SK-N-SH (cell line): ENCODE measurements around the gene ACE. TPM values are rescaled to one million over a fixed set of nuclear protein-coding genes. Genes with fewer than 3 reads are reported as not detected.

Experiments
- CTCF ChIA-PET: fragments of 300-600, 350-600 bp; formaldehyde crosslinking; extraction: SDS; loops from one replicate; lab custom pipeline; 2021; lab: Yijun Ruan, JAX
- POLR2A ChIA-PET: fragments of 350-600 bp; sonication (Branson Sonifier 250); formaldehyde crosslinking; extraction: SDS; loops from one replicate; lab custom pipeline; 2020; ENCODE audit warnings: antibody characterized with exemption, inconsistent platforms; lab: Yijun Ruan, JAX
- DNase-seq: peaks from one replicate; pipeline ENCODE4 v3.0.0; 2012
- H2AFZ ChIP-seq: fragments of 200-600 bp; sonication (generic); 2 replicates; pipeline ENCODE4 v1.8.1; 2016; ENCODE audit warnings: antibody characterized with exemption, mild to moderate bottlenecking, low read depth
- H3F3A ChIP-seq: fragments of 200-600 bp; sonication (generic); replicated peaks from 2 replicates; pipeline ENCODE3; 2016; ENCODE audit warnings: antibody characterized with exemption, mild to moderate bottlenecking; ENCODE audit not compliant: insufficient read depth
- H3K27ac ChIP-seq, 2 experiments: fragments of 200-500 bp in 1 of 2; fragments of 200-600 bp in 1 of 2; sonication (Bioruptor generic) in 1 of 2; sonication (generic), shearing (Covaris generic) in 1 of 2; 2 replicates each; pipeline versions ENCODE4 v1.5.1 to v1.6.1; 2014 to 2016; ENCODE audit warnings: low read depth in 2 of 2, inconsistent platforms in 1 of 2, low read length in 1 of 2, mild to moderate bottlenecking in 1 of 2, mixed read lengths in 1 of 2
- H3K27me3 ChIP-seq: fragments of 200-600 bp; sonication (generic), shearing (Covaris generic); 2 replicates; pipeline ENCODE4 v1.6.1; 2016; ENCODE audit warnings: mixed run types; ENCODE audit not compliant: insufficient read depth
- H3K36me3 ChIP-seq, 2 experiments: fragments of 200-500 bp in 1 of 2; fragments of 200-600 bp in 1 of 2; sonication (Bioruptor generic) in 1 of 2; sonication (generic) in 1 of 2; replicated peaks in 1 of 2; 2 replicates each; pipeline versions ENCODE3 to v1.5.1; 2014 to 2016; ENCODE audit warnings: low read length in 1 of 2, mild to moderate bottlenecking in 1 of 2; ENCODE audit not compliant: insufficient read depth in 2 of 2, control insufficient read depth in 1 of 2
- H3K4me1 ChIP-seq, 2 experiments: fragments of 200-500 bp in 1 of 2; fragments of 200-600 bp in 1 of 2; sonication (Bioruptor generic) in 1 of 2; sonication (generic), shearing (Covaris generic) in 1 of 2; 2 replicates each; pipeline versions ENCODE4 v1.5.1 to v1.6.1; 2014 to 2016; ENCODE audit warnings: low read depth in 1 of 2, low read length in 1 of 2, mixed run types in 1 of 2; ENCODE audit not compliant: insufficient read depth in 2 of 2, control insufficient read depth in 1 of 2
- H3K4me2 ChIP-seq: fragments of 200-600 bp; sonication (generic), shearing (Covaris generic); 2 replicates; pipeline ENCODE4 v1.6.1; 2017; ENCODE audit warnings: mixed run types
- H3K4me3 ChIP-seq, 2 experiments: fragments of 200-500 bp in 1 of 2; fragments of 200-600 bp in 1 of 2; sonication (Bioruptor generic) in 1 of 2; sonication (generic), shearing (Covaris generic) in 1 of 2; 2 replicates each; pipeline versions ENCODE4 v1.5.1 to v1.8.1; 2014 to 2016; ENCODE audit warnings: low read depth in 2 of 2, inconsistent platforms in 1 of 2, low read length in 1 of 2, mild to moderate bottlenecking in 1 of 2, mixed read lengths in 1 of 2, moderate library complexity in 1 of 2
- H3K79me2 ChIP-seq: fragments of 200-600 bp; sonication (generic); 2 replicates; pipeline ENCODE4 v1.8.1; 2017; ENCODE audit warnings: mild to moderate bottlenecking; ENCODE audit not compliant: insufficient read depth
- H3K9ac ChIP-seq: fragments of 200-600 bp; sonication (generic); 2 replicates; pipeline ENCODE4 v1.6.1; 2017; ENCODE audit warnings: mixed run types
- H3K9me2 ChIP-seq: fragments of 200-600 bp; sonication (generic); 2 replicates; pipeline ENCODE4 v1.6.1; 2017; ENCODE audit warnings: mixed run types
- H3K9me3 ChIP-seq: fragments of 200-600 bp; sonication (generic); 2 replicates; pipeline ENCODE4 v1.6.1; 2017; ENCODE audit warnings: mixed run types, mild to moderate bottlenecking, moderate library complexity
- H4K20me1 ChIP-seq: fragments of 200-600 bp; sonication (generic); 2 replicates; pipeline ENCODE4 v1.6.1; 2017; ENCODE audit warnings: mild to moderate bottlenecking, mixed run types; ENCODE audit not compliant: insufficient read depth
- CHD2 ChIP-seq: fragments of 150-350 bp; IDR thresholded peaks from 2 replicates; pipeline ENCODE4 v1.6.1; 2018; ENCODE audit warnings: low read length; ENCODE audit not compliant: partially characterized antibody
- CTCF ChIP-seq: fragments of 200-600 bp; sonication (generic); IDR thresholded peaks from 2 replicates; pipeline ENCODE4 v1.6.1; 2017; ENCODE audit warnings: antibody characterized with exemption, mild to moderate bottlenecking, moderate library complexity
- ELF1 ChIP-seq: IDR thresholded peaks from 2 replicates; pipeline ENCODE4 v1.4.0; 2012
- EP300 ChIP-seq, 2 experiments: IDR thresholded peaks; 2 replicates each; pipeline versions ENCODE4 v1.4.0 to v1.6.1; 2012; ENCODE audit warnings: borderline replicate concordance in 1 of 2, low read depth in 1 of 2, low read length in 1 of 2
- FOSL2 ChIP-seq: IDR thresholded peaks from 2 replicates; pipeline ENCODE4 v1.4.0; 2012; ENCODE audit warnings: low read depth, mild to moderate bottlenecking, moderate library complexity, borderline replicate concordance
- FOXM1 ChIP-seq: IDR thresholded peaks from 2 replicates; pipeline ENCODE4 v1.4.0; 2012; ENCODE audit warnings: low read depth, mild to moderate bottlenecking
- GATA2 ChIP-seq: sonication (generic); formaldehyde crosslinking; IDR thresholded peaks from 2 replicates; pipeline ENCODE4 v1.5.0; 2020; ENCODE audit warnings: mild to moderate bottlenecking, missing genetic modification reagents
- JUND ChIP-seq: IDR thresholded peaks from 2 replicates; pipeline ENCODE4 v1.4.0; 2012
- MEF2A ChIP-seq: IDR thresholded peaks from 2 replicates; pipeline ENCODE4 v1.4.0; 2012; ENCODE audit warnings: low read depth, borderline replicate concordance
- NFIC ChIP-seq: IDR thresholded peaks from 2 replicates; pipeline ENCODE4 v1.4.0; 2012; ENCODE audit warnings: borderline replicate concordance
- POLR2AphosphoS5 ChIP-seq: IDR thresholded peaks from 2 replicates; pipeline ENCODE4 v1.6.1; 2012; ENCODE audit warnings: low read depth, low read length
- RAD21 ChIP-seq: IDR thresholded peaks from 2 replicates; pipeline ENCODE4 v1.6.1; 2012; ENCODE audit warnings: mild to moderate bottlenecking, low read length
- RCOR1 ChIP-seq: fragments of 150-350 bp; IDR thresholded peaks from 2 replicates; pipeline ENCODE4 v1.6.1; 2017; ENCODE audit warnings: antibody characterized with exemption, low read length
- SIN3A ChIP-seq: IDR thresholded peaks from 2 replicates; pipeline ENCODE4 v1.6.1; 2012; ENCODE audit warnings: low read depth, mild to moderate bottlenecking, low read length, moderate library complexity, borderline replicate concordance
- SMC3 ChIP-seq: IDR thresholded peaks from 2 replicates; pipeline ENCODE4 v1.6.1; 2012; ENCODE audit warnings: low read depth, low read length, improper control_type of control experiment
- TAF1 ChIP-seq: IDR thresholded peaks from 2 replicates; pipeline ENCODE4 v1.6.1; 2012; ENCODE audit warnings: low read depth, mild to moderate bottlenecking, low read length, moderate library complexity, borderline replicate concordance
- TCF12 ChIP-seq: IDR thresholded peaks from 2 replicates; pipeline ENCODE4 v1.4.0; 2012
- TEAD4 ChIP-seq: IDR thresholded peaks from 2 replicates; pipeline ENCODE4 v1.4.0; 2012; ENCODE audit warnings: mild to moderate bottlenecking, borderline replicate concordance; ENCODE audit not compliant: insufficient read depth
- USF1 ChIP-seq: IDR thresholded peaks from 2 replicates; pipeline ENCODE4 v1.4.0; 2012; ENCODE audit warnings: low read depth, borderline replicate concordance
- ZBTB33 ChIP-seq: IDR thresholded peaks from 2 replicates; pipeline ENCODE4 v1.4.0; 2012; ENCODE audit warnings: low read depth, borderline replicate concordance
- WGBS: methylation state at CpG from one replicate; pipeline ENCODE4 v1.1.6; 2017; ENCODE audit warnings: low lambda C conversion rate; 5-methylcytosine and 5-hydroxymethylcytosine counted together
- polyA plus RNA-seq, 3 experiments: library from polyadenylated mRNA; depleted of rRNA; stranded (reverse); fragments of >200 nt; gene quantifications; 2 replicates each; pipeline ENCODE4 v1.2.3, GENCODE V29; 2012
- TF ChIP-seq, protein P1 (sequence below): IDR thresholded peaks from 2 replicates; pipeline ENCODE4 v1.4.0; 2012; ENCODE audit warnings: low read depth
- TF ChIP-seq, protein P2 (sequence below): IDR thresholded peaks from 2 replicates; pipeline ENCODE4 v1.6.1; 2012; ENCODE audit warnings: mild to moderate bottlenecking, low read depth, low read length, moderate library complexity

Gene ACE
- polyA plus RNA-seq, 1 of the 3 experiments (the other 2 are of a cell fraction) = 12.1 TPM

GRCh38 chr17:63433746-63434591 is 42.9 kb upstream of the ACE start:
- Histone ChIP-seq H3K79me2 (peaks cover 13% of the 10 kb centered on the region; the same call in 1 of the 2 replicates), H3K4me3 (peak overlapping the region in 1 of 2 experiments; percentile 9; a peak in 2 of 4 replicates), H3K9me2 (no peaks in the 10 kb centered on the region), H2AFZ (no peak overlapping the region), H3K9ac (peak overlapping the region; percentile 67), H3F3A (peaks cover 57% of the 10 kb centered on the region), H4K20me1 (peaks cover 2% of the 10 kb centered on the region; the same call in 1 of the 2 replicates), H3K27ac (peak overlapping the region; percentile 97), H3K9me3 (no peaks in the 10 kb centered on the region), H3K4me1 (peaks cover 44 to 90% of the 10 kb centered on the region in 2 experiments), H3K27me3 (no peaks in the 10 kb centered on the region), H3K36me3 (peaks cover 4 to 12% of the 10 kb centered on the region in 2 experiments), H3K4me2 (peak overlapping the region; percentile 69)
- POLR2A ChIA-PET = interaction anchor here (0.5 to 13.8 kb wide), 12 partner anchors 8 to 188 kb away, joined by 3 to 572 read pairs (median 8); partner anchors contain the start of genes ACE, CYB561 and MAP3K3
- 65% methylated on average over 22 of the region's 32 CpGs for WGBS
- DNase-seq = peak; percentile 64
- CTCF ChIA-PET = interaction anchor here (0.6 to 27.2 kb wide), 11 partner anchors 4 to 268 kb away, joined by 3 to 827 read pairs (median 8); partner anchors contain the start of genes ACE, CYB561, DCAF7 and MAP3K3
- TF ChIP-seq TAF1 = 0 out of 2 replicates have a peak, but pooled peaks have one; percentile 9
- no peak; the same call in 1 of the 2 replicates for TF ChIP-seq MEF2A
- TF ChIP-seq GATA2 (CRISPR knock-in tag) = no peak
- TF ChIP-seq CHD2 = no peak
- peak; percentile 96 for TF ChIP-seq NFIC
- peak; percentile 89 for TF ChIP-seq TCF12
- TF ChIP-seq, protein P1, sequence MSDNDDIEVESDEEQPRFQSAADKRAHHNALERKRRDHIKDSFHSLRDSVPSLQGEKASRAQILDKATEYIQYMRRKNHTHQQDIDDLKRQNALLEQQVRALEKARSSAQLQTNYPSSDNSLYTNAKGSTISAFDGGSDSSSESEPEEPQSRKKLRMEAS = peak; percentile 100
- TF ChIP-seq FOXM1 = peak; percentile 69
- no peak for TF ChIP-seq ELF1
- no peak; the same call in 1 of the 2 replicates for TF ChIP-seq POLR2AphosphoS5
- no peak; the same call in 1 of the 2 replicates for TF ChIP-seq SMC3
- TF ChIP-seq CTCF = peak; percentile 25; the same call in 1 of the 2 replicates
- peak in 1 of 2 experiments; percentile 74; a peak in 1 of 4 replicates for TF ChIP-seq EP300 (IDR thresholded peaks at IDR 0.05; ENCODE audit: borderline replicate concordance in 1 of 2, low read depth in 1 of 2, low read length in 1 of 2)
- TF ChIP-seq RCOR1 = no peak
- peak; percentile 80; the same call in 1 of the 2 replicates for TF ChIP-seq USF1
- no peak for TF ChIP-seq RAD21
- TF ChIP-seq TEAD4 = peak; percentile 72; the same call in 1 of the 2 replicates
- TF ChIP-seq SIN3A = peak; percentile 89; the same call in 1 of the 2 replicates
- peak; percentile 86 for TF ChIP-seq FOSL2
- peak; percentile 85 for TF ChIP-seq ZBTB33
- peak; percentile 86 for TF ChIP-seq JUND
- TF ChIP-seq, protein P2, sequence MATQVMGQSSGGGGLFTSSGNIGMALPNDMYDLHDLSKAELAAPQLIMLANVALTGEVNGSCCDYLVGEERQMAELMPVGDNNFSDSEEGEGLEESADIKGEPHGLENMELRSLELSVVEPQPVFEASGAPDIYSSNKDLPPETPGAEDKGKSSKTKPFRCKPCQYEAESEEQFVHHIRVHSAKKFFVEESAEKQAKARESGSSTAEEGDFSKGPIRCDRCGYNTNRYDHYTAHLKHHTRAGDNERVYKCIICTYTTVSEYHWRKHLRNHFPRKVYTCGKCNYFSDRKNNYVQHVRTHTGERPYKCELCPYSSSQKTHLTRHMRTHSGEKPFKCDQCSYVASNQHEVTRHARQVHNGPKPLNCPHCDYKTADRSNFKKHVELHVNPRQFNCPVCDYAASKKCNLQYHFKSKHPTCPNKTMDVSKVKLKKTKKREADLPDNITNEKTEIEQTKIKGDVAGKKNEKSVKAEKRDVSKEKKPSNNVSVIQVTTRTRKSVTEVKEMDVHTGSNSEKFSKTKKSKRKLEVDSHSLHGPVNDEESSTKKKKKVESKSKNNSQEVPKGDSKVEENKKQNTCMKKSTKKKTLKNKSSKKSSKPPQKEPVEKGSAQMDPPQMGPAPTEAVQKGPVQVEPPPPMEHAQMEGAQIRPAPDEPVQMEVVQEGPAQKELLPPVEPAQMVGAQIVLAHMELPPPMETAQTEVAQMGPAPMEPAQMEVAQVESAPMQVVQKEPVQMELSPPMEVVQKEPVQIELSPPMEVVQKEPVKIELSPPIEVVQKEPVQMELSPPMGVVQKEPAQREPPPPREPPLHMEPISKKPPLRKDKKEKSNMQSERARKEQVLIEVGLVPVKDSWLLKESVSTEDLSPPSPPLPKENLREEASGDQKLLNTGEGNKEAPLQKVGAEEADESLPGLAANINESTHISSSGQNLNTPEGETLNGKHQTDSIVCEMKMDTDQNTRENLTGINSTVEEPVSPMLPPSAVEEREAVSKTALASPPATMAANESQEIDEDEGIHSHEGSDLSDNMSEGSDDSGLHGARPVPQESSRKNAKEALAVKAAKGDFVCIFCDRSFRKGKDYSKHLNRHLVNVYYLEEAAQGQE = peak; percentile 55
